T-helper 17 cell (primary cell): Measurements from ENCODE around the gene TEK. TPM values are rescaled to one million over a fixed set of nuclear protein-coding genes. Genes with fewer than 3 reads are reported as not detected.

Source experiments
- ATAC-seq: fragments of 150-1000 bp; cut with Tn5 transposase; 2 replicates; pipeline ENCODE4 v1.10.0; 2021; ENCODE audit warnings: mild to moderate bottlenecking, moderate library complexity
- DNase-seq, 3 donors: peaks; one replicate each; pipeline versions ENCODE4 v3.0.0 to v3.0.0-alpha.2; 2020 to 2021
- H3K9me3 ChIP-seq: one replicate; pipeline ENCODE4 v1.7.0; 2013; ENCODE audit warnings: low read length, mild to moderate bottlenecking; ENCODE audit not compliant: control insufficient read depth, poor library complexity, severe bottlenecking
- H3K27ac Mint-ChIP-seq: one replicate; pipeline ENCODE4 v1.8.0; 2022; ENCODE audit warnings: mild to moderate bottlenecking, moderate library complexity, mixed read lengths
- H3K27me3 Mint-ChIP-seq: one replicate; pipeline ENCODE4 v1.8.0; 2022; ENCODE audit warnings: mixed read lengths
- H3K36me3 Mint-ChIP-seq: one replicate; pipeline ENCODE4 v1.8.0; 2022; ENCODE audit warnings: low read depth, mixed read lengths
- H3K4me1 Mint-ChIP-seq: one replicate; pipeline ENCODE4 v1.8.0; 2022; ENCODE audit warnings: mild to moderate bottlenecking, mixed read lengths
- H3K4me3 Mint-ChIP-seq: one replicate; pipeline ENCODE4 v1.8.0; 2022; ENCODE audit warnings: mild to moderate bottlenecking, moderate library complexity, mixed read lengths
- total RNA-seq, 4 donors: library from RNA in 2 of 4; stranded (reverse) in 2 of 4; gene quantifications; one replicate each; pipeline ENCODE4 v1.2.3 and lab custom pipeline; 2022 to 2026

TEK gene
- total RNA-seq, 2 donors from 2014 or later: not detected

- H3K27ac Mint-ChIP-seq: no peak overlapping the region
- DNase-seq: no peak
- no peaks in the 10 kb centered on the region for H3K9me3 ChIP-seq
- H3K27me3 Mint-ChIP-seq: no peaks in the 10 kb centered on the region
- H3K4me3 Mint-ChIP-seq: no peak overlapping the region
- no peaks in the 10 kb centered on the region for H3K4me1 Mint-ChIP-seq
- ATAC-seq: no peak
- no peaks in the 10 kb centered on the region for H3K36me3 Mint-ChIP-seq
Observed at GRCh38 chr9:27165670-27166069, 56.6 kb downstream of the TEK start.

GRCh38 chr9:27168496-27168895 is 59.5 kb downstream of the TEK start:
- DNase-seq: no peak

GRCh38 chr9:27168951-27169350 is 59.9 kb downstream of the TEK start:
- DNase-seq (no peak), ATAC-seq (no peak)
- no peaks in the 10 kb centered on the region for H3K9me3 ChIP-seq
- H3K27me3 Mint-ChIP-seq: no peaks in the 10 kb centered on the region
- no peaks in the 10 kb centered on the region for H3K4me1 Mint-ChIP-seq
- H3K36me3 Mint-ChIP-seq: no peaks in the 10 kb centered on the region
- no peak overlapping the region for H3K4me3 Mint-ChIP-seq
- no peak overlapping the region for H3K27ac Mint-ChIP-seq

More at GRCh38 chr9:27168496-27168895, 59.5 kb downstream of the TEK start:
- Mint-ChIP-seq H3K36me3 (no peaks in the 10 kb centered on the region), H3K27ac (no peak overlapping the region), H3K4me3 (no peak overlapping the region), H3K4me1 (no peaks in the 10 kb centered on the region), H3K27me3 (no peaks in the 10 kb centered on the region)
- no peak for ATAC-seq
- H3K9me3 ChIP-seq: no peaks in the 10 kb centered on the region

GRCh38 chr9:27176971-27177370 is 67.9 kb downstream of the TEK start:
- Mint-ChIP-seq H3K36me3 (no peaks in the 10 kb centered on the region), H3K4me1 (no peaks in the 10 kb centered on the region), H3K27me3 (no peaks in the 10 kb centered on the region), H3K4me3 (no peak overlapping the region), H3K27ac (no peak overlapping the region)
- ATAC-seq: no peak
- no peaks in the 10 kb centered on the region for H3K9me3 ChIP-seq
- no peak for DNase-seq

GRCh38 chr9:27179245-27179865 is 70.3 kb downstream of the TEK start:
- Mint-ChIP-seq H3K36me3 (no peaks in the 10 kb centered on the region), H3K4me3 (no peak overlapping the region), H3K27me3 (peaks cover 11% of the 10 kb centered on the region), H3K4me1 (no peaks in the 10 kb centered on the region), H3K27ac (no peak overlapping the region)
- no peaks in the 10 kb centered on the region for H3K9me3 ChIP-seq
- ATAC-seq: no peak
- DNase-seq: no peak

- no peak for ATAC-seq
- DNase-seq: no peak
- Mint-ChIP-seq H3K4me3 (no peak overlapping the region), H3K36me3 (no peaks in the 10 kb centered on the region), H3K27ac (no peak overlapping the region), H3K27me3 (peaks cover 11% of the 10 kb centered on the region), H3K4me1 (no peaks in the 10 kb centered on the region)
- H3K9me3 ChIP-seq: no peaks in the 10 kb centered on the region
Observed at GRCh38 chr9:27181381-27181780, 72.4 kb downstream of the TEK start.

- no peak for DNase-seq
- Mint-ChIP-seq H3K27ac (no peak overlapping the region), H3K36me3 (no peaks in the 10 kb centered on the region), H3K4me1 (no peaks in the 10 kb centered on the region), H3K4me3 (no peak overlapping the region), H3K27me3 (peaks cover 11% of the 10 kb centered on the region)
- ATAC-seq: no peak
- H3K9me3 ChIP-seq: no peaks in the 10 kb centered on the region
Observed at GRCh38 chr9:27182421-27182820, 73.4 kb downstream of the TEK start.

GRCh38 chr9:27183131-27183530 is 74.1 kb downstream of the TEK start:
- DNase-seq (no peak), ATAC-seq (no peak)
- no peaks in the 10 kb centered on the region for H3K9me3 ChIP-seq
- Mint-ChIP-seq H3K27ac (no peak overlapping the region), H3K27me3 (peaks cover 11% of the 10 kb centered on the region), H3K36me3 (no peaks in the 10 kb centered on the region), H3K4me1 (no peaks in the 10 kb centered on the region), H3K4me3 (no peak overlapping the region)

GRCh38 chr9:27183701-27184100 is 74.7 kb downstream of the TEK start:
- Mint-ChIP-seq H3K36me3 (no peaks in the 10 kb centered on the region), H3K4me3 (no peak overlapping the region), H3K27me3 (peaks cover 11% of the 10 kb centered on the region), H3K4me1 (no peaks in the 10 kb centered on the region), H3K27ac (no peak overlapping the region)
- ATAC-seq (no peak), DNase-seq (no peak)
- H3K9me3 ChIP-seq: no peaks in the 10 kb centered on the region

GRCh38 chr9:27184556-27185351 is 75.7 kb downstream of the TEK start:
- ATAC-seq (no peak), DNase-seq (no peak)
- peaks cover 11% of the 10 kb centered on the region for H3K27me3 Mint-ChIP-seq
- no peaks in the 10 kb centered on the region for H3K36me3 Mint-ChIP-seq
- H3K4me1 Mint-ChIP-seq: no peaks in the 10 kb centered on the region
- no peak overlapping the region for H3K27ac Mint-ChIP-seq
- H3K4me3 Mint-ChIP-seq: no peak overlapping the region
- H3K9me3 ChIP-seq: no peaks in the 10 kb centered on the region

- Mint-ChIP-seq H3K27me3 (peaks cover 5% of the 10 kb centered on the region), H3K4me3 (no peak overlapping the region), H3K27ac (no peak overlapping the region), H3K36me3 (no peaks in the 10 kb centered on the region), H3K4me1 (no peaks in the 10 kb centered on the region)
- no peak for DNase-seq
- ATAC-seq: no peak
- no peaks in the 10 kb centered on the region for H3K9me3 ChIP-seq
Observed at GRCh38 chr9:27188426-27188825, 79.4 kb downstream of the TEK start.

GRCh38 chr9:27189426-27189825 is 80.4 kb downstream of the TEK start:
- no peaks in the 10 kb centered on the region for H3K9me3 ChIP-seq
- Mint-ChIP-seq H3K27me3 (no peaks in the 10 kb centered on the region), H3K4me3 (no peak overlapping the region), H3K27ac (no peak overlapping the region), H3K4me1 (no peaks in the 10 kb centered on the region), H3K36me3 (no peaks in the 10 kb centered on the region)
- ATAC-seq (no peak), DNase-seq (no peak)

GRCh38 chr9:27192291-27192960 is 83.4 kb downstream of the TEK start:
- no peaks in the 10 kb centered on the region for H3K4me1 Mint-ChIP-seq
- no peaks in the 10 kb centered on the region for H3K36me3 Mint-ChIP-seq
- H3K4me3 Mint-ChIP-seq: no peak overlapping the region
- DNase-seq (no peak), ATAC-seq (no peak)
- no peak overlapping the region for H3K27ac Mint-ChIP-seq
- no peaks in the 10 kb centered on the region for H3K27me3 Mint-ChIP-seq
- H3K9me3 ChIP-seq: no peaks in the 10 kb centered on the region
